ENCODE measurements around the gene ATP9B.
A peak's percentile ranks its signal among the peaks of the same experiment; 100 is the strongest.
"Not testable (repeated sequence)": the region's sequence is repeated elsewhere in the genome, so short reads cannot be mapped to it uniquely, and the experiment has no call there.

ATP9B gene

DNA sequence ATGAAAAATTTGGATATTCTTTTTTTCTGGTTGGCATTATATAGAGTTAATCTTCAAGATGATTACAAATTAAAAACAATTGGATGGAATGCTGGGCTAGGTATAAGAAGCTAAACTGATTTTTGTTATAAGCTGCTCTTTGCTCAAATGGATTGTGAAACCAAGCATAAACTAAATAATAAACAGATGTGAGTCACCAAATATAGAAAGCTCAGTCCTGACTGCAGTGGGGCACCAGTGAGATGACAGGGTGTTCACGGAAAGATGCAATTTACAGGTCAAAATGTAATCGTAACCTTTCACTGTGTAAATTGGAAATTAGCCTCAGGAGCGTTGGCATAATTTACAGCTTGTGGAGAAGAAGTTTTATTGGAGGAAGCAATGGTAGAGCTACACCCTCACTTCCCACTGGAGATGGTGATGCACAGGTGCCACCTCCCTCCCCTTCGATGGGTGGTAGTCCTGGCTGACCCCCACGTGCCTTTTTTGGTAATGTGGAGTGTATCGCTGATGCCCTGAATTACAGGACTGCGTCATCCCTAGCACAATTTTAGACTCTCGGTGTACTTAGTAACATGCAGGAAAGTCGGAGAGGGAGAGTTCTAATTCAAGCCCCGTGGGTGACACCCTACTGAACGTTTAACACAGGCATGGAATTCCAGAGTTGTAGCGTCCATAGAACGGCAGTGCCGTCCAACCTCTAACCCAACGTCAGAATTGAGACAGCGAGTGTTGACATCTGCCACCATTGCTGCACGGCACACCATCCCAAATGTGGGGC is 252.6 kb downstream of the ATP9B start:
- Histone ChIP-seq H3K4me1 (ENCODE audit: control insufficient read depth, insufficient read depth, low read length) (peaks cover 17% of the 10 kb centered on the region), H3K27me3 (replicated peaks; ENCODE audit: control insufficient read depth, insufficient read depth, low read length) (no peaks in the 10 kb centered on the region), H3K9ac (ENCODE audit: low read length) (no peak overlapping the region), H3K36me3 (ENCODE audit: control insufficient read depth, insufficient read depth, low read length, severe bottlenecking) (peaks cover under 1% of the 10 kb centered on the region), H3K4me3 (ENCODE audit: low read length) (peak overlapping the region; percentile 35), H3K9me3 (ENCODE audit: control insufficient read depth, low read length) (no peaks in the 10 kb centered on the region)
- DNase-seq (ENCODE audit: low read depth): peak; percentile 77

- H3K9me3 ChIP-seq (ENCODE audit: control insufficient read depth, low read length): no peaks in the 10 kb centered on the region
- peak overlapping the region; percentile 35 for H3K4me3 ChIP-seq (ENCODE audit: low read length)
- H3K4me1 ChIP-seq (ENCODE audit: control insufficient read depth, insufficient read depth, low read length): peaks cover 17% of the 10 kb centered on the region
- no peak overlapping the region for H3K9ac ChIP-seq (ENCODE audit: low read length)
- H3K36me3 ChIP-seq (ENCODE audit: control insufficient read depth, insufficient read depth, low read length, severe bottlenecking): no peaks in the 10 kb centered on the region
- peak; percentile 25 for DNase-seq (ENCODE audit: low read depth)
- H3K27me3 ChIP-seq (replicated peaks; ENCODE audit: control insufficient read depth, insufficient read depth, low read length): no peaks in the 10 kb centered on the region
Observed at GRCh38 chr18:79322441-79322840, 253.2 kb downstream of the ATP9B start.

GRCh38 chr18:79323471-79323870 is 254.3 kb downstream of the ATP9B start:
- H3K36me3 ChIP-seq (ENCODE audit: control insufficient read depth, insufficient read depth, low read length, severe bottlenecking): no peaks in the 10 kb centered on the region
- peaks cover 17% of the 10 kb centered on the region for H3K4me1 ChIP-seq (ENCODE audit: control insufficient read depth, insufficient read depth, low read length)
- H3K9me3 ChIP-seq (ENCODE audit: control insufficient read depth, low read length): no peaks in the 10 kb centered on the region
- no peak overlapping the region for H3K4me3 ChIP-seq (ENCODE audit: low read length)
- no peak for DNase-seq (ENCODE audit: low read depth)
- H3K27me3 ChIP-seq (replicated peaks; ENCODE audit: control insufficient read depth, insufficient read depth, low read length): no peaks in the 10 kb centered on the region
- no peak overlapping the region for H3K9ac ChIP-seq (ENCODE audit: low read length)

DNA sequence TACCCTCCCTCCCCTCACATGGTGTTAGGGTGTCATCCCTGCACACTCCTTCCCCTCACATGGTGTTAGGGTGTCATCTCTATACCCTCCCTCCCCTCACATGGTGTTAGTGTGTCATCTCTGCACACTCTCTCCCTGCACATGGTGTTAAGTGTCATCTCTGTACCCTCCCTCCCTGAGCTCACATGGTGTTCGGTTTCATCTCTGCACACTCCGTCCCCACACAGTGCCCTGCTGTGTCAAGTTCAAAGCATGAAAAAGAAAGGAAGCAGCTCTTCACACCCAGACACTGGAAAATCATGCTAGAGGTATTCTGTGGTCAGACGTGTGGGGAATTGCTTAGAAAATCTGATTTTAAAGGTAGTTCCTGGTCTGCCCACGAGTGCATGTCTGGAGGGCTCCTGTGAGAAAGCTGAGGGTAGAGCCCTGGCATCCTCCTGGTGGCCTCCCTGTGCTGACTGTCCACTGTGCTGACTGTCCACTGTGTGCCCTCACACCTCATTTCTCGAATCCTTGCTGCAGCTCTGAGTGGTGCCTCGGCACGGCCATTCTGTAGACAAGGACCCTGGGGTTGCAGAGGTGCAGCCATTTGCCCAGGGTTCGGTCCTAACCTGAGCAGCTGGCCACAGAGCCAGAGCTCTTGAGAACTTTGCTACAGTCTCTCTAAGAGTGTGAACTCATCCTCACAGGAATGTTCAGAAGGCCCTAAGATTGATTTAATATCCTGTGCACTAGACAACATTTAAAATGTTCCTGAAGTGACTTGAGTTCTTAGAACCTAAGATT is 257.4 kb downstream of the ATP9B start:
- Histone ChIP-seq H3K4me1 (ENCODE audit: control insufficient read depth, insufficient read depth, low read length) (peaks cover 13% of the 10 kb centered on the region), H3K9ac (ENCODE audit: low read length) (no peak overlapping the region), H3K36me3 (ENCODE audit: control insufficient read depth, insufficient read depth, low read length, severe bottlenecking) (peaks cover 23% of the 10 kb centered on the region), H3K27me3 (replicated peaks; ENCODE audit: control insufficient read depth, insufficient read depth, low read length) (no peaks in the 10 kb centered on the region), H3K9me3 (ENCODE audit: control insufficient read depth, low read length) (no peaks in the 10 kb centered on the region), H3K4me3 (ENCODE audit: low read length) (no peak overlapping the region)
- DNase-seq (ENCODE audit: low read depth): no peak

DNA sequence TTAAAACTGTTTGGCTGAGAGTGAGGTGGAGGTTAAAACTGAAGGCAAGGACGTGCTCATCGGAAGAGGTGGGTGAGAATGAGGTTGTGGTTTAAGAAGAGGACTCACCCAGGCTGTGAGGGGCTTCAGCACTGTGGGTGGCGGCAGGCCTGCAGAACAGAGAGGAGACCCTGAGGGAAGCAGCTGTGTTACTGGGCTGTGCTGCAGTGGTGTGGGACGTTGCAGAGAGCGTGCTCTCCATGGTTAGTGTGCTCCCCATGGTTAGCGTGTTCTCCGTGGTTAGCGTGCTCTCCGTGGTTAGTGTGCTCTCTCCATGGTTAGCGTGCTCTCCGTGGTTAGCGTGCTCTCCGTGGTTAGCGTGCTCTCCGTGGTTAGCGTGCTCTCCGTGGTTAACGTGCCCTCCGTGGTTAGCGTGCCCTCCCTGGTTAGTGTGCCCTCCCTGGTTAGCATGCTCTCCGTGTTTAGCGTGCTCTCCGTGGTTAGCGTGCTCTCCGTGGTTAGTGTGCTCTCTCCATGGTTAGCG is 258.1 kb downstream of the ATP9B start:
- Histone ChIP-seq H3K9me3 (ENCODE audit: control insufficient read depth, low read length) (no peaks in the 10 kb centered on the region), H3K4me1 (ENCODE audit: control insufficient read depth, insufficient read depth, low read length) (peaks cover 7% of the 10 kb centered on the region), H3K36me3 (ENCODE audit: control insufficient read depth, insufficient read depth, low read length, severe bottlenecking) (peaks cover 27% of the 10 kb centered on the region), H3K27me3 (replicated peaks; ENCODE audit: control insufficient read depth, insufficient read depth, low read length) (no peaks in the 10 kb centered on the region), H3K9ac (ENCODE audit: low read length) (no peak overlapping the region), H3K4me3 (ENCODE audit: low read length) (no peak overlapping the region)
- DNase-seq (ENCODE audit: low read depth): no peak

DNA sequence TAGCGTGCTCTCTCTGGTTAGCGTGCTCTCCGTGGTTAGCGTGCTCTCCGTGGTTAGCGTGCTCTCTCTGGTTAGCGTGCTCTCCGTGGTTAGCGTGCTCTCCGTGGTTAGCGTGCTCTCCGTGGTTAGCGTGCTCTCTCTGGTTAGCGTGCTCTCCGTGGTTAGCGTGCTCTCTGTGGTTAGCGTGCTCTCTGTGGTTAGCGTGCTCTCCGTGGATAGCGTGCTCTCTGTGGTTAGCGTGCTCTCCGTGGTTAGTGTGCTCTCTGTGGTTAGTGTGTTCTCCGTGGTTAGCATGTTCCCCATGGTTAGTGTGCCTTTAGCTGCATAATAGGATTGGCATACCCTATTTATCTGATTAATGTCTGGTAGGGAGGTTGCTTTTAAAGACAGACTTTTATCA is 258.7 kb downstream of the ATP9B start:
- H3K9ac ChIP-seq (ENCODE audit: low read length); H3K27me3 ChIP-seq (replicated peaks; ENCODE audit: control insufficient read depth, insufficient read depth, low read length); DNase-seq (ENCODE audit: low read depth); H3K9me3 ChIP-seq (ENCODE audit: control insufficient read depth, low read length); H3K4me3 ChIP-seq (ENCODE audit: low read length); H3K4me1 ChIP-seq (ENCODE audit: control insufficient read depth, insufficient read depth, low read length): not testable (repeated sequence)
- peaks cover 33% of the 10 kb centered on the region for H3K36me3 ChIP-seq (ENCODE audit: control insufficient read depth, insufficient read depth, low read length, severe bottlenecking)

GRCh38 chr18:79328887-79329286 is 259.7 kb downstream of the ATP9B start:
- Histone ChIP-seq H3K27me3 (replicated peaks; ENCODE audit: control insufficient read depth, insufficient read depth, low read length) (no peaks in the 10 kb centered on the region), H3K9ac (ENCODE audit: low read length) (no peak overlapping the region)
- no peak for DNase-seq (ENCODE audit: low read depth)

DNA sequence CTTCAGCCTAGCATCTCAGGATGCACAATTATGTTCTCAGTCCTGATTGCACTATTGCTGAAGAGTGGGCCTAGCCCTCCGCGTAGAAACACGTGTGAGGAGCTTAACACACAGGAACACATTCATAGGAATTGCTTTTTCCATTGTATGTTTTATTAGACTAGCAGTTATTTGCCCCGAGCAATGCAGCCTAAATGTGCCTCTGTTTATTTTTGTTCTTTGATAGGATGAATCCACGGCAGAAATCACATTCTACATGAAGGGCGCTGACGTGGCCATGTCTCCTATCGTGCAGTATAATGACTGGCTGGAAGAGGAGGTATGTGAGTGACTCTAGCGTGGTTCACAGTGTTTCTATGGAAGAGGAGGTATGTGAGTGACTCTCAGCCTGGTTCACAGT is 260.6 kb downstream of the ATP9B start:
- no peak overlapping the region for H3K4me3 ChIP-seq (ENCODE audit: low read length)
- peaks cover 37% of the 10 kb centered on the region for H3K36me3 ChIP-seq (ENCODE audit: control insufficient read depth, insufficient read depth, low read length, severe bottlenecking)
- H3K9me3 ChIP-seq (ENCODE audit: control insufficient read depth, low read length): no peaks in the 10 kb centered on the region
- H3K9ac ChIP-seq (ENCODE audit: low read length): no peak overlapping the region
- DNase-seq (ENCODE audit: low read depth): no peak
- no peaks in the 10 kb centered on the region for H3K4me1 ChIP-seq (ENCODE audit: control insufficient read depth, insufficient read depth, low read length)
- H3K27me3 ChIP-seq (replicated peaks; ENCODE audit: control insufficient read depth, insufficient read depth, low read length): no peaks in the 10 kb centered on the region

More at GRCh38 chr18:79328887-79329286, 259.7 kb downstream of the ATP9B start:
- Histone ChIP-seq H3K9me3 (ENCODE audit: control insufficient read depth, low read length) (no peaks in the 10 kb centered on the region), H3K36me3 (ENCODE audit: control insufficient read depth, insufficient read depth, low read length, severe bottlenecking) (peaks cover 37% of the 10 kb centered on the region), H3K4me1 (ENCODE audit: control insufficient read depth, insufficient read depth, low read length) (no peaks in the 10 kb centered on the region), H3K4me3 (ENCODE audit: low read length) (no peak overlapping the region)

DNA sequence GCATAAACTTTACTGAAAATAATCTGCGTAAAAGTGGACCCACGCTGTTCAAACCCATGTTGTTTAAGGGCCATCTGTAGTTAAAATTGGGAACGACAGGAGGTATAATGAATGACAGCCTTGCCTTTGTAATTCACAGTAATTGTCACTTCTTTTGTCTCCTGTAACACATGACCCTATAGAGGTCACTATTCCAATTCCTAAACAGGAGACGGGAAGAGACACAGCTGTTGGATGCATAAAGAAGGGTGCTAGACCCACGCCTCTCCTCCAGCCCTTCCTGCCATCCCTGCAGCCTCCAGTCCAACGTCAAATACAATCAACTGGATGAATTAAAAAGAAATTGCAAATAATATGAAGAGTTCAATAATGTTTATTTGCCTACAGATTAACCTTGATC is 263.5 kb downstream of the ATP9B start:
- H3K4me3 ChIP-seq (ENCODE audit: low read length): no peak overlapping the region
- H3K36me3 ChIP-seq (ENCODE audit: control insufficient read depth, insufficient read depth, low read length, severe bottlenecking): peaks cover 46% of the 10 kb centered on the region
- H3K9me3 ChIP-seq (ENCODE audit: control insufficient read depth, low read length): no peaks in the 10 kb centered on the region
- H3K9ac ChIP-seq (ENCODE audit: low read length): no peak overlapping the region
- H3K27me3 ChIP-seq (replicated peaks; ENCODE audit: control insufficient read depth, insufficient read depth, low read length): no peaks in the 10 kb centered on the region
- DNase-seq (ENCODE audit: low read depth): no peak
- no peaks in the 10 kb centered on the region for H3K4me1 ChIP-seq (ENCODE audit: control insufficient read depth, insufficient read depth, low read length)

DNA sequence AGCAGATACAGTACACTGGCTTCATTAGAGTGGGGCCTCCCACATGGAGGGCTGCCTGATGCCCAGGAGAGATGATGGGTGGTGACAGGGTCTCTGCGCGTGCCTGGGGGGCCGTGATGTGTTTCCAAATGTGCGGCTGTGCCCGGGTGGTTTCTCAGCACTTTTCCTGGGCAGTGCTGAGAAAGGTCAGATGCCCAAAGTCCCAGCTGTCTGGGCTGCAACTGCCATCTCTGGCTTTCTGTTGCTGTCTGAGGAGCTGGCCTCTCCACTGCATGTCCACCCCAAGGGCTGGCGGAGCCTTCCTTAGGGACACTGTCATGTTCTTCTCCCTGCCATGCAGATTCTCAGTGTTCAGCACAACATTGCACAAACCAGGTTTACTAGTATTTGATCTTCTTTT is 263.9 kb downstream of the ATP9B start:
- no peaks in the 10 kb centered on the region for H3K4me1 ChIP-seq (ENCODE audit: control insufficient read depth, insufficient read depth, low read length)
- H3K4me3 ChIP-seq (ENCODE audit: low read length): no peak overlapping the region
- no peak overlapping the region for H3K9ac ChIP-seq (ENCODE audit: low read length)
- peaks cover 50% of the 10 kb centered on the region for H3K36me3 ChIP-seq (ENCODE audit: control insufficient read depth, insufficient read depth, low read length, severe bottlenecking)
- no peaks in the 10 kb centered on the region for H3K9me3 ChIP-seq (ENCODE audit: control insufficient read depth, low read length)
- no peaks in the 10 kb centered on the region for H3K27me3 ChIP-seq (replicated peaks; ENCODE audit: control insufficient read depth, insufficient read depth, low read length)
- DNase-seq (ENCODE audit: low read depth): no peak

GRCh38 chr18:79334496-79335233 is 265.5 kb downstream of the ATP9B start:
- Histone ChIP-seq H3K9ac (ENCODE audit: low read length) (no peak overlapping the region), H3K27me3 (replicated peaks; ENCODE audit: control insufficient read depth, insufficient read depth, low read length) (no peaks in the 10 kb centered on the region), H3K4me3 (ENCODE audit: low read length) (no peak overlapping the region), H3K4me1 (ENCODE audit: control insufficient read depth, insufficient read depth, low read length) (no peaks in the 10 kb centered on the region), H3K36me3 (ENCODE audit: control insufficient read depth, insufficient read depth, low read length, severe bottlenecking) (peaks cover 52% of the 10 kb centered on the region), H3K9me3 (ENCODE audit: control insufficient read depth, low read length) (no peaks in the 10 kb centered on the region)
- no peak for DNase-seq (ENCODE audit: low read depth)

Data from adipocyte (in vitro differentiated cells).